B cell (primary cell): ENCODE data around the gene SLC25A14.

Experiments
- EZH2 ChIP-seq: IDR thresholded peaks from 2 replicates; pipeline ENCODE4 v1.6.1; 2012; ENCODE audit warnings: borderline replicate concordance, low read depth, mild to moderate bottlenecking, moderate library complexity, low read length; ENCODE audit not compliant: insufficient read depth, poor library complexity, severe bottlenecking
- TF ChIP-seq, protein P1 (sequence below): fragments of 200-600 bp; IDR thresholded peaks from one replicate; pipeline ENCODE4 v1.8.0; 2022; ENCODE audit warnings: antibody characterized with exemption, mild to moderate bottlenecking

DNA sequence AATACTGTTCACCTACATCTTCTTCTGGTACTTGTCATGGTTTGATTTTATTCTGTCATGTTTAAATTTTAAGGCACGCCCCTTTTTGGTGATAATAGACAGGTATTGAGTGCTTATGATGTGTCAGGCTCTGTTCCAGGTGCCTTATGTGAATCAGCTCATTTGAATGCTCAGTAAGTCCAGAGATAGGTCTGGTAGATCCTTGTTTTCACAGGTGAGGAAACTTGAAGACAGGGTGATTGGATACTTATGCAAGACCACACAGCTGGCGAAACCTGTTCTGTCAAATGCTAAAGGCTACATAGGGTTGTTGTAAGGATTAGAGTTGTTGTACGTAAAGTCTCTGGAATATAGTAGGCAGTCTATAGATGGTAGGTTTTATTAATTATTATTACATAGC, 9.6 kb upstream of the SLC25A14 start:
- TF ChIP-seq, protein P1, sequence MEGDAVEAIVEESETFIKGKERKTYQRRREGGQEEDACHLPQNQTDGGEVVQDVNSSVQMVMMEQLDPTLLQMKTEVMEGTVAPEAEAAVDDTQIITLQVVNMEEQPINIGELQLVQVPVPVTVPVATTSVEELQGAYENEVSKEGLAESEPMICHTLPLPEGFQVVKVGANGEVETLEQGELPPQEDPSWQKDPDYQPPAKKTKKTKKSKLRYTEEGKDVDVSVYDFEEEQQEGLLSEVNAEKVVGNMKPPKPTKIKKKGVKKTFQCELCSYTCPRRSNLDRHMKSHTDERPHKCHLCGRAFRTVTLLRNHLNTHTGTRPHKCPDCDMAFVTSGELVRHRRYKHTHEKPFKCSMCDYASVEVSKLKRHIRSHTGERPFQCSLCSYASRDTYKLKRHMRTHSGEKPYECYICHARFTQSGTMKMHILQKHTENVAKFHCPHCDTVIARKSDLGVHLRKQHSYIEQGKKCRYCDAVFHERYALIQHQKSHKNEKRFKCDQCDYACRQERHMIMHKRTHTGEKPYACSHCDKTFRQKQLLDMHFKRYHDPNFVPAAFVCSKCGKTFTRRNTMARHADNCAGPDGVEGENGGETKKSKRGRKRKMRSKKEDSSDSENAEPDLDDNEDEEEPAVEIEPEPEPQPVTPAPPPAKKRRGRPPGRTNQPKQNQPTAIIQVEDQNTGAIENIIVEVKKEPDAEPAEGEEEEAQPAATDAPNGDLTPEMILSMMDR: no peak
- no peak for TF ChIP-seq EZH2
